Activated CD8-positive, alpha-beta memory T cell treated with anti-CD3 and anti-CD28 coated beads for 48 hours (primary cell): ENCODE data around the gene PRDM11.

Source experiments
- DNase-seq, 3 experiments: peaks; one replicate each; pipeline ENCODE4 v3.0.0-alpha.2; 2020; ENCODE audit warnings: low read depth in 2 of 3, low spot score in 2 of 3

PRDM11 gene

DNA sequence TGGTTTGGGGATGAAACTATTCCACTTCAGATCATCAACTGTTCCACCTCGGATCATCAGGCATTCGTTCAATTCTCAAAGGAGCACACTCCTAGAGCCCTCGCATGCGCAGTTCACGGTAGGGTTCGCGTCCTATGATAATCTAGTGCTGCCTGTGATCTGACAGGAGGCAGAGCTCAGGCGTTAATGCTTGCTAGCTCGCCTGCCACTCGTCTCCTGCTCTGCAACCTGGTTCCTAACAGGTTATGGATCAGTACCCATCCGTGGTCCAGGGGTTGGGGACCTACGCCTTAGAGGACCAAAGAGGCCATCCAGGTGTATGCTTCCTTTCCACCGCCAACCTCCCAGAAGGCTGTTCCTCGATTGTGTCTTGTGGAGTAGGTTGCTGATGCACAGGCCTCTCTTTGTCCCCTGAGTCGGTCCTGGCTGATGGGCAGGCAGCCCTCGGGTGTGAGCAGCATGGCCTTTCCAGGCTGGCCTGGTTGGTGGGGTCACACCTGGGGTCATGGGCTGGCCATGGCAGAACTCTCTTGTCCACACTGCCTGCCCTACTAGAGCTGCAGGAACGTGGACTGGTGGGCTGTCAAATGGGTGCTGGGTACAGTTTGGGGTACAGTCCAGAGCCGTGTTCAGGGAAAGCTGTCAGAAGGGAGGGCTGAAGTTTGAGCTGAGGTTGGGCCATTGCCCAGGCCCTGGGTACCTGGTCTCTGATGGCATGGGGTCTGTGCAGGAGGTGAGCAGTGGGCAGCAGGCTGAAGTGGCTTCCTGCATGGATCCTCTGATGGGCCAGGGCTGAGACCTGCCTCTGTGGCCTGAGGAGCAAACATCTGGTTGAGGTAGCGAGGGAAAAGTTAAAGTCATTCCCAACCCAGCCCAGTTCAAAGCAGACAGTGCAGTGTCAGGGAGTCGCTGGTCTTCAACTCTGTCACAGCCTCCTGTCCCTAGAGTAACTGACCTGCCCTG lies 11.1 kb downstream of the PRDM11 start:
- DNase-seq = no peak

DNA sequence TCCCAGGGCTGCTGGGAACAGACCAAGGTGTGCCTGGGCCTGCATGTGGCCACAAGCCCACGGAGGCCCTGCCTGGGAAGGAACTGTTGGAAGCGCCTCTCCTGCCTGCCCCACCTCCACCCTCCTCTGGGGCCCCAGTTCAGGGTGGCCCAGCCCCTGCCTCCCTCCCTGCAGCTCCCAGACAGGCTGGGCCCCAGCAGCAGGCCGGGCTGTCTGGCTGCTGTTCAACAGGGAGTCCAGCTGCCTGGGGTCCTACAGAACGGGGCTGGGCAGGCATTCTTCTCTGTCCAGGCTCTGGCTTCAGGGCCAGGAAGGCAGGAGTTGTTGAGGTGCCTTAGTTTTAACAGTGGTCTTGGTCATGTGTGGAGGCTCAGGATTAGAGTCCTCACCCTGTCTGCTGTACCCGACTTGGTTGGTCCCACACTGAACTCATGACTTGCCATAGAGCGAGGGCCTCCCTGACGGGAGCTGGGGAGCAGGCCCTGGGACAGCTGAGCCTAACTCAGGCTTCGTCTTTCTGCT lies 11.8 kb downstream of the PRDM11 start:
- no peak for DNase-seq

DNA sequence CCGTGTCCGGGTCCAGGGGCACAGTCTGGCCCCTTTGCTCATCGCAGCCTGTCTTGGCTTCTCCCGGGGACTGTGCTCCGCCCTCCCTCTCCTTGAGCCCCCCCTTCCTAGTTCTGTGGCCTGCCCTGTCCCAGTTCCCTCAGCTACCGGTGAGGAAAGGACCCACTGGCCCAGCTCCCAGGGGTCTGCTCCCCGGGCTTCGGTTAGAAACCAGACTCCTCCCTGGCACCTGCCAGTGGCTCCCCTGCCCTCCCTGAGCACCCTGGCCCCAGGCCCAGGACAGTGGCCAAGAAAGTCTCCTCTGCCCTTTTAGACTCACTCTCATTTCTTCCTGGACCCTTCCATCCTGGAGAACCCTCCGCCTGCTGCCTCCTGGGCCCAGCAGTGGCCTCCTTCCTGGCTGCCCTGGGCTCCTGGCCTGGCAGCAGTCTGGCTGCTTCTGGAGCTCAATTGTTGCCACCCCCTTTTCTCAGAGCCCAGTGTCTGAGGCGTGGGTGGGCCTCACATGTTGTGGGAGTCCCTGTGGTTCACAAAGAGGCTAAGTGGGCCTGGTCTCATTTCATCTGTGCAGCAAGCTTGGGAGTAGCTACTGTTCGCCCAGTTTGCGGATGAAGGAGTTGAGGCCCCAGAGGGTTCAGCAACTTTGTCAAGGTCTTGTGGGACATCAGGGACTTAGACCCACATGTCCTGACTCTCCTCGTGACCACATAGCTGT lies 12.6 kb downstream of the PRDM11 start:
- DNase-seq = no peak

DNA sequence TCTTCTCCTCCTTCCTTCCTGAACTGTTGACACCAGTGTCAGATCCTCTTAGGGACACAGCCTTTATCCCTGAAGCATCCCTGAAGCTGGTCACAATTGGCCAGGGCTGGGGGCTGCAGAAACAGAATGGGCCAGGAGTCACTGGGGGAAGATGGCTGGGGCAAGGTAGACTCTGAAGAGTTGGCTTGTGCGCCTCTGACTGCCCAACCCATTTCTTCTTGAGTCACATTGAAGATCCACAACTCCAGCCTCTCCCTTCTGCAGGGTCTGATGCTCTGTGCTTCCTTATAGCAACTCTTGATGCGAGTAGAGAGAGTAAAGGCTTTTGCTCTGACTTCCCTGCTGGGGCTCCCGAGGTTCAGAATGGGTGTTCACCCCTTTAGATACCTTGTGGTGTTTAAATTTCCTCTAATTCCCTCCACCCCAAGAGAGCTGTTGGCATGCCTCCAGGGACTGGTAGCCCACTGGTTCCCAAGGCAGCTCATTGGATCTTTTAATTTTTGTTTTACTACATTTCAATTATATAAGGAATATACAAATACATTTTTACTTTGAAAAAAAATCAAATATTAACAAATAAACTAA lies 13.4 kb downstream of the PRDM11 start:
- DNase-seq = no peak

DNA sequence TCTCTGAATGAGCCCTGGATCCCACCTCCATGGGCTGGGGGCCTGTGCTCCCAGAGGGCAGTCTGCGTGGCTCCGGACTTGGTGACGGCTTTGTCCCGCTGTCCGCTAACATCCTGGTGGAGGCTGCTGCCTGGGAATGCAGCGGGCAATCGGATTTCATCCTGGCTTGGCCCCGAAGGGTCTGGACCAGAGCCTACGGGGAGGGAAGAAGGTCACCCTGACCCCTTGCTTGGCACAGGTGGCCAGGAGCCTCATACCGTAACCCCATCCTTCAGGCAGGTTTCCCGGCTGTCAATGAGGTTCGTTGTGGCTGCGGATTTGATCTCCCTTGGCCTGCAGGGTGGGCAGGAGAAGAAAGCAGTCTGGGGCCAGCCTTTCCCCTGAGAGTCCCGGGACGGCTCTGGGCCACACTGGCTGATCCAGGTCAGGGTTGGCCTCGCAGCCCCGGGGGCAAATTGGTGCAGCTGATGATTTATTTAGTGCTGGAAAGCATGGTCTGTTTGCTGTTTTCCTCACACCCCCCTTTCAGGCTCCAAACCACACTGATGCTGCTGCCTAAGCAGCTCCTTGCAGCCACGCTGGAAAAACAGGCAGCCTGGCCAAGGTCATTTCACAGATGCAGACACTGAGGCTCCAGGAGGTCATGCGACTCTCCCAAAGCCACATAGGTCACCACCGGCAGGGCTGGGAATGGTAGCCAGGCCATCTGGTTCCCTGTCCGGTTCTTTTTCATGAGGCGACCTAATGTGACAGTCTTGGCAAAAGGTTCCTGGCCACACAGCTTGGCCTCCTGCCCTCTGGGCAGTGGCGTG lies 15.0 kb downstream of the PRDM11 start:
- DNase-seq = no peak

DNA sequence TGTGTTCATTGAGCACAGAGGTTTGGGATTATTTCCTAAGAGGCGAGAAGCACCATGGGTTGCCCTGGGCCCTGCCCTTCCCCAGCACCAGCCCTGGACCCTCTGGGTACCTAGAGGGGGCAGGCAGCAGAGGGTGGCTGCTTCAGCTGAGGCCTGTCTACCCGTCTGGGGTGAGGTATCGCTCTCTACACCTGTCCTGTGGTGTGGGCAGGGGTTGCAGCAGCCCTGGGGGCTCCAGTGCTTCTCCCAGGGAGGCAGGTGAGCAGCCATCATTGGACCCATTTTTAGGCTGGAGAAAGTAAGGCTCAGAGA lies 15.6 kb downstream of the PRDM11 start:
- no peak for DNase-seq

DNA sequence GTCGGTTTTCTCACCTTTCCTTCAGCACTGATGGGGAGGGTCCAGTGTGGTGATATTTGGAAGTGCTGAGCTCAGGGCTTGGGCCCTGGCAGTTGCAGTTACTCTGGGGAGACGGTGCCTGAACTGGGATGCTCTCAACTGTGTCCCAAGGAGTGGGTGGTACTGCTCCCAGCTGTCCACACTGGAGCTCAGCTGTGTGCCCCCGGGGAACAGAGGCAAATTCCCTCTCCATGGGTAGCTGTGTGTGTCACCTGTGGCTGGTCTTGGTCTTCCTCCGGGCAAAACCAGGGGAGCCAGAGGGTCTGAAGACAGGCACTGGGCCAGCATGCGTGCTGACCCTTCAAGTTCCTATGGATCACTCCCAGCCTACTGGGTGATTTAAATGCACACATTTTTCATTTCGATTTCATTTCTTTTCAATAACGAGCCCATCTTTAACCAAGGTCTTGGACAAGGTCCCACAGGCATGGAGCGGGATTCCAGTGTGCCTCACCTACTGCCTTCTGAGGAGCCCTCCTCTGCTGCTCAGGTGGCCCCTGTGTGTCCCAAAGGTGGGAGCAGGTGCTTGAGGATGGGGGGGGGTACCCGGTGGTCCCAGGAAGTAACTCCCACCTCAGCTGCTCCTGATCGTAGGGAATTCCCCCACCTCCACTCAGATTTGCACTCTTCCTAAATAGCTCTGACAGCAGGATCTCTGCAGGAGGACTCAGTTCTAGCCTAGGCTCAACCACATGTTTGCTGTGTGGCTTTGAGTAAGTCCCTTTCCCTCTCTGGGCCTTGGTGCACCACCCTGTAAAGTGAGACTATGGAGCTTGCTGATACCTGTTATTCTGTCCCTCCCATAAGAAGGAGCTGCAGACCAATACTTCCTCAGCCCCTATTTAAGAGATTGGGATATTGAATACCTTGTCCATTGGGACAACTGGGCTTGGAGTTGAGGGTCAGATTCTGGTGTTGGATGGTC lies 16.8 kb downstream of the PRDM11 start:
- DNase-seq = no peak

DNA sequence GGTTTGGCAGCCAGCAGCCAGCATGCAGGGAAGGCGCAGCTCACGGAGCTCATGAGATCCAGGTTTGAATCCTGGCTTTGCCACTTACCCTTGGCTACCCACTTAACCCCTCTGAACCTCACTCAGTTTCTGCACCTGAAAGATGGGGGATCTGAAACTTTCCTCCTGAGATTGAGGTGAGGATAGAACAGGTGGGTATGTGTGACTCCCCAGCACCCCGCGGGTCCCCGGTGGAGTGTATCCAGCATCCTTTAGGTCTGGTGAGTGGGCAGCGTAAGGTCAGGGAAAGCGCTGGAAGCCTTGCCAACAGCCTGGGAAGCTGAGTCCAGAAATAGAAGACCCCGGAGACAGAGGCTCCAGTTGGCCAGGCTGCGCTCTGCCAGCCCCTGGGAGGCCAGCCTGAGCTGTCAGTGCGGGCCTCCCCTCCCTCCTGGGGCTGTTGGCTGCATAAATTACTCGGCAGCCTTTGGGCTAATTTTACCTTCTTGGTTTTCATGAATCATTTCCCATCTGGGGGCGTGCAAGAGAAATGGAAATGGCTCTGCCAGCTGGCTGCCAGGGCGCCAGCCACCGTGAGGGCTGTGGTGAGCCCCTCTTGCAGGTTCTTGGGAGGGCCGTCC lies 17.6 kb downstream of the PRDM11 start:
- DNase-seq = peak in 1 of 3 experiments; percentile 3

DNA sequence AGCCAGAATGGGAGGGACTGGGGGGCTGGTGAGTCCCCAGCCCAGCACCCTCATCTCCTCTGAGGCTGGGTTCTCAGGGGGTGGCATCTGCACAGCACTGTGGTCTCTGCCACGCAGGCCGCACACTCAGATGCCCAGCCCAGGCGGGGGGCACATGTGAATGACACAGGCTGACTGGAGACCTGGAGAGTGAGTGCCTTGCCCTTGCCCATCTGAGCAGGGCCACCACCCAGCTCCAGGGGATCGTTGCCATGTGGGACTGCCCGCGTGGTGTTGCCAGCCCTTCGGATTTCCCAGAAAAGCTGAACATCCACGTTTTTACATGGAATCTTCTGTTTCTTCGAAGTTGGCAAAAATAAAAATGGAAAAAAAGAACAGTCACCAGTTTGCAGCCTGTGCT lies 18.9 kb downstream of the PRDM11 start:
- DNase-seq = no peak

DNA sequence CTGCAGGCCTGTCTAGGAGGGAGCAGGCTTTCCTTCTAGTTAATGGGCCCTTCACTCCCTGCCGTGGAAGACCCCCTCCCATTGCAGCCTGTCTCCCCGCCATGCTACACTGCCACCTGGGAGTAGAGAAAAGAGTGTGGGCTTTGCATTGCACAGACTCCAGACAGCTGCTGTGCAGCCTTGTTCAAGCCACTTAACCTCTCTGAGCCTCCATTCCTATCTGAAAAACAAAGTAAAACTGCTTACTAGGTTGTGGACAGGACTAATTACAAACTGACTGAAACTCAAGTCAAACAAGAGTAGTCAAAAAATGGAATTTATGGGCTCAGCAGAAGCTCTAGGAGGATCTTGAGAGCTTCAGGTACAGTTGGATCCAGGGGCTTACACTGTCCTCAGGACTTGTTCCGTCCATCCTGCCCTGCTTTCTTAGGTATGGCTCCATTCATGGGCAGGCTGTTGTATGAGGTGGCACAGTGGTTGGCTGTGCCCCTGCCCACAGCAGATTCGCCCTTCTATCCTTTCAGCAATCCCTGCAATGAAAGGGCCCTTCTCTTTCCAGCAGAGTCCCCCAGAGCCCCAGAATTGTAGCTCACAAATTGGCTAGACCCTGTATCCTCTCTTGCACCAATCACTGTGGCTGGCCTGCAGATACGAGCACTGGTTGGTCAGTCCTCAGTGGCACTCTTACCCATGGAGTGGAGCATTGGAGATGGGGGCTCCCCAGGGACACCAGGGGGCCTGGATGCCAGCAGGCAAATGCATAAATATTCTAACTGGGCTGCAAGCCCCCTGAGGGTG lies 19.6 kb downstream of the PRDM11 start:
- no peak for DNase-seq

DNA sequence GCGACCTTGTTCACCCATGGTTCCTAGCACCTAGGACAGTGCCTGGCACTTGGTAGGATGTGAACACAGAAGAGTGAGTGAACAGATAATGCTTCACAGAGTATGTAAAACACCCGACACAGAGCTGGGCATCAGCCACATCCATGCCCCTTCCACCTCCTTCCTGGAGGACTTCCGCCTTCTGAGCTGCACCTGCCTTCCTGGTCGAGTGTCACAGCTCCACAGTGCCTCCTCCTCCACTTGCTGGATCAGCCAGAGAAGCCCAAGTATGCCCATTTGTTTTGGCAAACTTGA lies 20.1 kb downstream of the PRDM11 start:
- DNase-seq = no peak

DNA sequence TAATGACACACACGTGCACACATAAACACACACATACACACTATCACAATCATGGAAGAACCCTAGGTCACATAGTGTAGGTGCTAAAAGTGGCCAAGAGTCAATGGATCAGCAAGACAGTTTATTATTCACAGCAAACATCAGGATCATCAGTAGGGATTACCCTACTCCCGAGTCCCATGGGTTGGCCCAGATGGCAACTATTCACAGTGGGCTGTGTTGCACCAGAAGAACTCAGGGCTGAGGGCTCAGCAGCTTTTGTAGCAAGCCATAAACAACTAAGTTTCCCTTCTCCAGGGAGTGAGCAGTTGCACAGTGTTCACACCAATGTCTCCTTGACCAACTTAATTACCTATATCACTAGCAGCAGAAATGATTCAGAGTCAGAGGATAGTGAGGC lies 20.8 kb downstream of the PRDM11 start:
- no peak for DNase-seq

DNA sequence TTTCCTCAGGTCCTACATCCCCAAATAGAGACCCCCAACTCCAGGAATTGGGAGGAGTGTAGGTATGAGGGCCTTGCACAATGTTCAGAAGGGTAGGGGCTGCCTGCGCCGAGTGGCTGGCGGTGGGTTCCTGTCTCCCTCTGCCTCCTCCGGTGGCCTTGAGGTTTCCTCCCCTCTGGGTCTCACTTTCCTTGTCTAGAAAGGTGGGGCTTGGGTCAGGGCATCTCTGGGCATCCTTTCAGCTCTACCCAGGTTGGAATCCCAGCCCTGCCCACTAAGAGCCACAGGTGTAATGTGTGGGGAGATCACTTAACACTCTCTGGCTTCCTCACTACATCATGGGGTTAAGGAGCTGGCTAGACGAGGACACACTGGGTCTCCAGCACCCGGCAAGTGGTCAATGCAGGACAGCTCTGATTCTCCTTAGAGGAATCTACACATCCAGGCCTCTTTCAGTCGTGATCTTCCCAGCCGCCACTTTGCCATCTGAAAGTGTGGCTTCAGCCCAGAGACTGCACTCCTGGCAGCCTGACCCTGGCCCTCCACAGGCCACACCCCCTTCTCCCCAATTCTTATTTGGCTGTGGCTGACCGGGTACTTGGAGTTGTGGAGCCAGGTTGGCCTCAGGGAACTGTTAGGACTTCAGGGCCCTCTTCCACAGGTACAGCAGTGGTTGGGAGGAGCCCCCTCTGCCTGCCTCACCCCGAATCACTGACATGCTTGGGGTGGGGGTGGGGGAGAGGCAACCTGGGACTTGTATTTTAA lies 22.1 kb downstream of the PRDM11 start:
- no peak for DNase-seq

DNA sequence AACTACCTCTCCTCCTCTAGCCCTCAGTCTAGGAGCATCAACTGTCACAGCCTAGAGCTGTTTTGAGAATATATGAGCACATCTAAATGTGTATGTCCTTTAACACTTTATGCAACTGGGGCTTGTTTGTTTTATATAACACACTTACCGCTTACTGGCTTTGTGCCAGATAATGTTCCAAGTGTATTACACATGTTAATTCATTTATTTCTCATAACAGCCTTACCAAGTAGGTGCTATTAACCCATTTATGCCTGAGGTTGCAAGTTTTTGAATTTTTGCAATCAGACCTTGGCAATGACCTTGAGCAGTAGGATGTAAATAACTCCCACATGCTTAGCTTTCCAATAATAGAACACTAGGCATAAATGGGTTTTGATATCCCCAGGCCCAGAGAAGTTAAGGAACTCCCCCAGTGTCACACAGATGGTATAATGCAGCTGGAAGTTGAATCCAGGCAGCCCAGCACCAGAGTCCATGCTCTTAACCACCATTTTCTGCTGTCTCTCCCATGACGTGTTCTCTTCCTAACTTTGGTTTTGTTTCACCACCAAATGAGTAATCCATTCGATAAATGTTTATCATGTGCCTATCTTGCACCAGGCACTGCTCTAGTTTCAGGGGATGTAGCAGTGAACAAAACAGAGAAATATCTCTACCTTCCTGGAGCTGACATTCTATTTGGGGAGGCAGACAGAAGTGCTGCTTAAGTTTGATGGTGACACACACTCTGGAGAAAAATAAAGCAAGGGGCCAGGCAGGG lies 23.1 kb downstream of the PRDM11 start:
- no peak for DNase-seq

DNA sequence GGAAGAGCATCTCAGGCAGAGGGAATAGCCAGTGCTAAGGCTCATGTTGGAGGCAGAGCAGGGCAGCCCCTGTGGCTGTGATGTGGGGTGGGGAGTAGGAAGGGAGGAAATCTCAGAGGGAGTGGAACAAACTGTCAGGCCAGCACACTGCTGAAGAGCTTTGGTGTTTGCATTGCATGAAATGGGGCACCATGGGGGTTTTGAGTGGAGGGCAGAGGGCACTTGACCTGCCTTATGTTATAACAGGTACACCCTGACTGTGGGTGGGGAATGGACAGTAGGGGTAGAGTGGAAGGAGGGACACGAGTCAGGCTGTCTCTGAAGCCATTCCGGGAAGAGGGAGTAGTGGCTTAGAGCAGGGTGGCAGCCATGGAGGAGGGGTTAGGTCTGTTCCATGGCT lies 24.0 kb downstream of the PRDM11 start:
- no peak for DNase-seq

DNA sequence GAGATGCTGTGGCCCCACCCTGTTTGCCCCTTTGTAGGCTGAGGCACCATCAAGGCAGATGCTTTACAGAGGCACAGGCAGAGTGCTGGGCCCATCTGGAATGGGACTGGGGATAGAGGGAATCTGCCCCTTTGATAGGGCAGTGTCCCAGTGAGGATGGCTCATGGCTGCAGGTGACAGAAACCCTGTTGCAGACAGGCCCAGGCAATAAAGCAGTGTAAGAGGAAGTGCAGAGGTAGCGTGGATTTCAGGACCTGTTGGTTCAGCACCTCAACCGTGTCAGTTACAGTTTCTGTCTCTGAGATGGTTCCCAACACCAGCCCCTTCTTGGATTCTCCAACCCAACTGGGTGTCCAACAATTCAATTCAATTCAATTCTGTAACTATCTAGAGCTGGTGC lies 25.1 kb downstream of the PRDM11 start:
- no peak for DNase-seq

DNA sequence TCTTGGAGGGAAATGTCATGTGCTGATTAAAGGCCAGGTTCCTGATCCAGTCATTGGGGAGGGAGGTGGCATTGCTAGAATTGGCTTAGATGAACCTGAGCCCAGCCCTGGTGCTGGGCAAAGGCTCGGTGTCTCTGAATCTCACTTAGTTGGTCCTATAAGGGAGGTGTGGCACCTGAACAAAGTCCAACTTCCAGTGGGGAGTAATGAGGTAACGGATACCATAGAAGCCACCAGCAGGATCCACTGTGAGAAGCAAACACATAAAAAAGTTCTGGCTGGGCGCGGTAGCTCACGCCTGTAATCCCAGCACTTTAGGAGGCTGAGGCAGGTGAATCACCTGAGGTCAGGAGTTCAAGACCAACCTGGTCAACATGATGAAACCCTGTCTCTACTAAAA lies 26.6 kb downstream of the PRDM11 start:
- no peak for DNase-seq
